22Rv1 (cell line): ENCODE results near the gene SNED1.

ENCODE experiments used
- H3K27ac ChIP-seq: fragments of 450-650 bp; 2 replicates; pipeline ENCODE4 v1.5.1; 2017
- ZFX ChIP-seq: fragments of 450-650 bp; IDR thresholded peaks from 2 replicates; pipeline ENCODE4 v1.6.1; 2017; ENCODE audit warnings: antibody characterized with exemption, borderline replicate concordance
- TF ChIP-seq, protein P1 (sequence below): fragments of 450-650 bp; IDR thresholded peaks from 2 replicates; pipeline ENCODE4 v1.5.1; 2017; ENCODE audit warnings: mild to moderate bottlenecking

SNED1 gene

GRCh38 chr2:241036964-241037421 is 38.6 kb downstream of the SNED1 start:
- no peak overlapping the region for H3K27ac ChIP-seq
- TF ChIP-seq, protein P1, sequence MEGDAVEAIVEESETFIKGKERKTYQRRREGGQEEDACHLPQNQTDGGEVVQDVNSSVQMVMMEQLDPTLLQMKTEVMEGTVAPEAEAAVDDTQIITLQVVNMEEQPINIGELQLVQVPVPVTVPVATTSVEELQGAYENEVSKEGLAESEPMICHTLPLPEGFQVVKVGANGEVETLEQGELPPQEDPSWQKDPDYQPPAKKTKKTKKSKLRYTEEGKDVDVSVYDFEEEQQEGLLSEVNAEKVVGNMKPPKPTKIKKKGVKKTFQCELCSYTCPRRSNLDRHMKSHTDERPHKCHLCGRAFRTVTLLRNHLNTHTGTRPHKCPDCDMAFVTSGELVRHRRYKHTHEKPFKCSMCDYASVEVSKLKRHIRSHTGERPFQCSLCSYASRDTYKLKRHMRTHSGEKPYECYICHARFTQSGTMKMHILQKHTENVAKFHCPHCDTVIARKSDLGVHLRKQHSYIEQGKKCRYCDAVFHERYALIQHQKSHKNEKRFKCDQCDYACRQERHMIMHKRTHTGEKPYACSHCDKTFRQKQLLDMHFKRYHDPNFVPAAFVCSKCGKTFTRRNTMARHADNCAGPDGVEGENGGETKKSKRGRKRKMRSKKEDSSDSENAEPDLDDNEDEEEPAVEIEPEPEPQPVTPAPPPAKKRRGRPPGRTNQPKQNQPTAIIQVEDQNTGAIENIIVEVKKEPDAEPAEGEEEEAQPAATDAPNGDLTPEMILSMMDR: no peak
- TF ChIP-seq ZFX: no peak

- H3K27ac ChIP-seq: no peak overlapping the region
- TF ChIP-seq, protein P1: no peak
- TF ChIP-seq ZFX: no peak
Observed at GRCh38 chr2:241037498-241037897, 39.1 kb downstream of the SNED1 start.

DNA sequence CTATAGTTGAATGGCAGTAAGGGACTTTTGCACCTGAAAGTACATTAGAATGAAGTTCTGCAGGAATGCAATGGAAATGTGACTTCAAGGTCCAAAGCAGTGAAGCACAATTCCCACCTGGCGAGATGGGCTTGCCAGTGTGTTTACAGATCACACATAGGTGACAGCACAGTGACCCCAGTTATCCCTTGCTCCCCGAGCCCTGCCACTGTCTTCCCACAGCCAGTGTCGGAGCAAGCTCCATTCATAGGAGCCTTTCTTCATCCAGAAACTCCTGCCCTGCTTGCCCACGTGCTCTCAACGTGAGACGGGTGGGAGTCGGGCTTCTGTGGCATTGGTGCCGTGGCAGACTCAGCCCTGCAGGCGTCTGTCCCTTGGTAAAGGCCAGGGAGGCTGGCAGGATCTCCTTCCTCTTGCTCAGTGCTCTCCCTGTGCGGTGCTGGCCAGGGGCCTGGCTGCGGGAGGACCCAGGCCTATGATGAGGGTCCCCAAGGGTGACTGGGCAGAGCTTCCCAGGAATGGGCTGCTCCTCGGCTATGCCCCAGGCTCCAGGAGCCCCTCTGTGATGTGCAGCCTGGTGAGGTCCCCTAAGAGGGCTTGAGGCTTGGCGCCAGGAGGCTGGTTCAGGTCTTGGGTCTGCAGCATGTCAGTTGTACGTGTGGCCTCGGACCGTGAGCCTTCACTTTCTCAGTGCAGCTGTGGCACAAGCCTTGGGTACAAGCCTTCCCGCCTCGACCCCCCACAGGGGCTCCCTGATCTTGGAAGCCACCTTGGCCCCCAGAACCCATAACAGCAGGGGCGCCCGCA is 40.2 kb downstream of the SNED1 start:
- TF ChIP-seq, protein P1: no peak
- TF ChIP-seq ZFX: no peak
- H3K27ac ChIP-seq: no peak overlapping the region

DNA sequence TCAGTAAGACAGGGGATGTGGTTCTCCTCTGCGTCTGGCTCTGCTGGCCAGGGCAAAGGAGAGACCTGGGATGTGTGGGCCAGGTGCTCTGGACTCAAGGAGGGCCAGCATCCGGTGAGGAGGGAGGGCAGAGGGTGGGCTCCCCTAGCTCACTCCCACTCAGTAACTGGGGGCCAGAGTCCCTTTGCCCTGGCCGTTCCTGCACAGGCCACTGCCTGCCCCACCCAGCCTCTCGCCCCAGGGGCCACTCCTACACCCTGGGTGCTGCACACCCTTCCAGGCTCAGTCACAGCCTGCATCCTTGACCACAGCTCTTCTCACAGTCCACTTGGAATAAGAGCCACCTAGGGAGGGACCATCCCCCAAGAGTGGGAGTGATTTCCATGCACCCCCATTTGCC is 41.0 kb downstream of the SNED1 start:
- TF ChIP-seq, protein P1: no peak
- no peak for TF ChIP-seq ZFX
- no peak overlapping the region for H3K27ac ChIP-seq

DNA sequence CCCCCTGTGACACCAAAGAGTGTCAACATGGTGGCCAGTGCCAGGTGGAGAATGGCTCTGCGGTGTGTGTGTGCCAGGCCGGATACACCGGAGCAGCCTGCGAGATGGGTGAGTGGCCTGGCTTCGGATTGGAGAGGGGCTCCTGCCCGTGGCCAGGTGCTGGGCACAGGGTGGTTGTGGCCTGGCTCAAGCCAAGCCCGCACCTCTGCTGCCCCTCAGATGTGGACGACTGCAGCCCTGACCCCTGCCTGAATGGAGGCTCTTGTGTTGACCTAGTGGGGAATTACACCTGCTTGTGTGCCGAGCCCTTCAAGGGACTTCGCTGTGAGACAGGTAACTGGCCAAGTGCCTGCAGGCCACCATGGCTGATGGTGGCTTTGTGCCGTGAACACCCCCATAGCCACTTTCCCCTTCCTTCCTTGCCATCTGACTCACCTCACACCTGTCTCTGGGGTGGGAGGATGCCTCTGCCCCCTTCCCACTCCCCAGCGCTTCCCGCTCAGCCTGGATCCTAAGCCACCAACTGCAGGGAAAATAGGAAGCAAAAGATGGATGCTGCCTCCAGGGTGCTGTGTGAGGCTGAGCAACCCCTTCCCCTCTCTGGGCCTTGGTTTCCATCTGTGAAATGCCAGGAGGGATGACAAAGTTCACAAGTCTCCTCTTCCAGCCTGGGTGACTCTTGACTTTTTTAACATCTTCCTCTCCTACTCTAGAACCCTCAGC is 41.8 kb downstream of the SNED1 start:
- H3K27ac ChIP-seq: no peak overlapping the region
- TF ChIP-seq, protein P1: no peak
- TF ChIP-seq ZFX: no peak

- TF ChIP-seq, protein P1: no peak
- no peak for TF ChIP-seq ZFX
- H3K27ac ChIP-seq: no peak overlapping the region
Observed at GRCh38 chr2:241041589-241042158, 43.3 kb downstream of the SNED1 start.

GRCh38 chr2:241043581-241043980 is 45.2 kb downstream of the SNED1 start:
- no peak overlapping the region for H3K27ac ChIP-seq
- no peak for TF ChIP-seq ZFX
- TF ChIP-seq, protein P1: no peak
